ENCODE results near the gene SDCBP2.

Gene SDCBP2

DNA sequence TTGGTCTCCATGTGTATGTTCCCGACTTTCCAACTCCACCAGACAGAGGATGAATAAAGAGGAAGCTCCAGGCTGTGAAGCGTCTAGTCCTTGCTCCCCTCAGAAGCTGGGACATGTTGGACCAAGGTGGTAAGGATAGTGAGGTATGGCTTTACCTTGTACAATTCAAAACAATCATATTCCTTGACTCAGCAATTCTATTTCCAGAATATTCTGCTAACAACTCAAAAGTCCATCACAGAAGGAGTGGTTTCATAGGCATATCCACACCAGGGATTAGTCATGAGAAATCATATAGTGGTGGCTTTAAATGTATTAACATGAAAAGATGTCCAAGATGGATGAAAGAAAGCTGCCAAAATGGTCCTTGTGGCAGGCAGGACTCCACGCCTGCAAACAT is 44.1 kb upstream of the SDCBP2 start:
- no peak for TF ChIP-seq POLR2AphosphoS5 (IDR thresholded peaks at IDR 0.05; ENCODE audit: low read depth, low read length)

DNA sequence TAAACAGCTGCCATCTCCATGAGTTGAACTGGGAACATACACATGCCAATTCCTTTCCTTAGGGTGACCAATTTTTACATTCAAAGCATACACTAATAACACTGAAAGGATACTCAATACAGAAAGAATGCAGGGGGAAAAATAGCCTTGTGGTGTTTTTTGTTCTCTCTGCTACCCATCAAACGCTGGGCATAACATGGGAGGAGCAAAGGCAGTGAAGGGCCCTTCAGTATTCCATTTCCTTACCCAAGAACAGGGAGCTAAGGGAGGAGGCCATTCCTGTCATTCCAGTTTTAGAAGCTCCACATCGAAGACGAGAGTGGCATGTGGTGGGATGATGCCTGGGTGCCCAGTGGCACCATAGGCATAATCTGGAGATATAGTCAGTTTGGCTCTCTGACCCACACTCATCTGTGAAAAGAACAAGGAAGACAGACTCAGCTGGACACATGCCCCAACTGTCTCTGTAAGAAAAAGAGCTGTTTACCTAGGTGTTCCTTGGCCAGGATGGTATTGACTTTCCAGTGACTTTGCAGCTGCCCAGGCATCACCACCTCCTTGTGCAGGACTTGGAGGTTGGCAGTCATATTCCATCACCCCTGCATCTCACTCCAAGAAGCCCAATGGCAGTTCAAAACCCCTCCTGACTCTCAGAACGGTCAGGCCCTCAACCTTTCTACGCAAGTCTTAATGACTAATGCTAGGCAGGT is 43.0 kb upstream of the SDCBP2 start:
- TF ChIP-seq, protein P1, sequence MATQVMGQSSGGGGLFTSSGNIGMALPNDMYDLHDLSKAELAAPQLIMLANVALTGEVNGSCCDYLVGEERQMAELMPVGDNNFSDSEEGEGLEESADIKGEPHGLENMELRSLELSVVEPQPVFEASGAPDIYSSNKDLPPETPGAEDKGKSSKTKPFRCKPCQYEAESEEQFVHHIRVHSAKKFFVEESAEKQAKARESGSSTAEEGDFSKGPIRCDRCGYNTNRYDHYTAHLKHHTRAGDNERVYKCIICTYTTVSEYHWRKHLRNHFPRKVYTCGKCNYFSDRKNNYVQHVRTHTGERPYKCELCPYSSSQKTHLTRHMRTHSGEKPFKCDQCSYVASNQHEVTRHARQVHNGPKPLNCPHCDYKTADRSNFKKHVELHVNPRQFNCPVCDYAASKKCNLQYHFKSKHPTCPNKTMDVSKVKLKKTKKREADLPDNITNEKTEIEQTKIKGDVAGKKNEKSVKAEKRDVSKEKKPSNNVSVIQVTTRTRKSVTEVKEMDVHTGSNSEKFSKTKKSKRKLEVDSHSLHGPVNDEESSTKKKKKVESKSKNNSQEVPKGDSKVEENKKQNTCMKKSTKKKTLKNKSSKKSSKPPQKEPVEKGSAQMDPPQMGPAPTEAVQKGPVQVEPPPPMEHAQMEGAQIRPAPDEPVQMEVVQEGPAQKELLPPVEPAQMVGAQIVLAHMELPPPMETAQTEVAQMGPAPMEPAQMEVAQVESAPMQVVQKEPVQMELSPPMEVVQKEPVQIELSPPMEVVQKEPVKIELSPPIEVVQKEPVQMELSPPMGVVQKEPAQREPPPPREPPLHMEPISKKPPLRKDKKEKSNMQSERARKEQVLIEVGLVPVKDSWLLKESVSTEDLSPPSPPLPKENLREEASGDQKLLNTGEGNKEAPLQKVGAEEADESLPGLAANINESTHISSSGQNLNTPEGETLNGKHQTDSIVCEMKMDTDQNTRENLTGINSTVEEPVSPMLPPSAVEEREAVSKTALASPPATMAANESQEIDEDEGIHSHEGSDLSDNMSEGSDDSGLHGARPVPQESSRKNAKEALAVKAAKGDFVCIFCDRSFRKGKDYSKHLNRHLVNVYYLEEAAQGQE (IDR thresholded peaks at IDR 0.05; ENCODE audit: insufficient read depth in 1 of 2, low read depth in 2 of 2, low read length in 2 of 2), result no peak
- TF ChIP-seq FOXP2 (optimal IDR thresholded peaks at IDR 0.05; ENCODE audit: borderline replicate concordance, extremely low read depth, extremely low read length, insufficient read depth), result no peak
- no peak for TF ChIP-seq TAF1 (IDR thresholded peaks at IDR 0.05; ENCODE audit: borderline replicate concordance, insufficient read depth, low read length)
- TF ChIP-seq SIN3A (IDR thresholded peaks at IDR 0.05; ENCODE audit: borderline replicate concordance, insufficient read depth, low read length), result no peak
- TF ChIP-seq POLR2AphosphoS5 (IDR thresholded peaks at IDR 0.05; ENCODE audit: low read depth, low read length), result no peak

GRCh38 chr20:1371202-1371782 is 42.4 kb upstream of the SDCBP2 start:
- TF ChIP-seq, protein P1 (IDR thresholded peaks at IDR 0.05; ENCODE audit: insufficient read depth in 1 of 2, low read depth in 2 of 2, low read length in 2 of 2), result no peak
- TF ChIP-seq SIN3A (IDR thresholded peaks at IDR 0.05; ENCODE audit: borderline replicate concordance, insufficient read depth, low read length), result no peak
- no peak for TF ChIP-seq TAF1 (IDR thresholded peaks at IDR 0.05; ENCODE audit: borderline replicate concordance, insufficient read depth, low read length)
- no peak for TF ChIP-seq FOXP2 (optimal IDR thresholded peaks at IDR 0.05; ENCODE audit: borderline replicate concordance, extremely low read depth, extremely low read length, insufficient read depth)
- no peak for TF ChIP-seq POLR2AphosphoS5 (IDR thresholded peaks at IDR 0.05; ENCODE audit: low read depth, low read length)

GRCh38 chr20:1370548-1371110 is 41.7 kb upstream of the SDCBP2 start:
- no peak for TF ChIP-seq POLR2AphosphoS5 (IDR thresholded peaks at IDR 0.05; ENCODE audit: low read depth, low read length)
- no peak for TF ChIP-seq SIN3A (IDR thresholded peaks at IDR 0.05; ENCODE audit: borderline replicate concordance, insufficient read depth, low read length)

DNA sequence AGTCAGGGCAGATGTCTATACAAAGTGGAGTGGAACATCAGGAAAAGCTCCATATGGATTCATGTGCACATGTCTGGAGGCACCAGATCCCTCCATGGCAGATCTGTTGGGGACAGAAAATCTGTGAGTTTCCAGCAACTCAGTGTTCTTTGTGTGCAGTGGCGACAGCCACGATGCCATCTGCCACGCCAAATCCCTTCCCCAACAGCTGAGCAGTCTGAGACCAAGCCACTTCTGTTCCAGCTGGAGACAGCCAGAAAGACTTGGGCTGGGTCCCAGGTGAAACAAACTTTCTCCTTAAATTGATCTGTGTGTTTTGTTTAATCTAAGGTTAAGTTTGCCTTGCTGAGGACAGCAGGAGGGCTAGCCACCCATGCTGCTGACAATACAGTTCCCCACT is 41.0 kb upstream of the SDCBP2 start:
- TF ChIP-seq TAF1 (IDR thresholded peaks at IDR 0.05; ENCODE audit: borderline replicate concordance, insufficient read depth, low read length), result no peak
- TF ChIP-seq, protein P1 (IDR thresholded peaks at IDR 0.05; ENCODE audit: insufficient read depth in 1 of 2, low read depth in 2 of 2, low read length in 2 of 2), result no peak
- TF ChIP-seq FOXP2 (optimal IDR thresholded peaks at IDR 0.05; ENCODE audit: borderline replicate concordance, extremely low read depth, extremely low read length, insufficient read depth), result no peak
- TF ChIP-seq SIN3A (IDR thresholded peaks at IDR 0.05; ENCODE audit: borderline replicate concordance, insufficient read depth, low read length), result no peak
- TF ChIP-seq POLR2AphosphoS5 (IDR thresholded peaks at IDR 0.05; ENCODE audit: low read depth, low read length), result no peak
